ENCODE results near the gene MRPL27.
A peak's percentile ranks its signal among the peaks of the same experiment; 100 is the strongest.

MRPL27 gene

DNA sequence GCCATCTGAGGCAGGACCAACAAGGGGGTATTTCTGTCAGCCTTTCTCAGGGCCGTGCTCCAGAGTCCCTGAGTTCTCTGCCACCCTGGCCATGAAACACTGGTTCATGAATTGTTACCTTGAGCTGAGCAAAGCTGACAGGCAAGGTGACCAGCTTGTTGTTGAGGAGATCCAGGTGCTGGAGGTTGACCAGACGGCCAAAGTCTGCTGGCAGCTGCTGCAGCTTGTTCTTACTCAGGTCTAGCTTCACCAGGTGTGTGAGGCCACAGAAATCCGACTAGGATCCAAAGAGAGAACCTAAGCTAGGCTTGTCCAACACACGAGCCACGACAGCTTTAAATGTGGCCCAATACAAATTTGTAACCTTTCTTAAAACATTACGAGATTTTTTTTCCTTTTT, 19.6 kb upstream of the MRPL27 start:
- in situ Hi-C loops (cut with HindIII; ENCODE audit: low pct_ligation_motif_present, low pct_unique_long_range_greater_than_20kb, low sequenced_read_pairs), result no loop called here
- DNase-seq, result no peak

DNA sequence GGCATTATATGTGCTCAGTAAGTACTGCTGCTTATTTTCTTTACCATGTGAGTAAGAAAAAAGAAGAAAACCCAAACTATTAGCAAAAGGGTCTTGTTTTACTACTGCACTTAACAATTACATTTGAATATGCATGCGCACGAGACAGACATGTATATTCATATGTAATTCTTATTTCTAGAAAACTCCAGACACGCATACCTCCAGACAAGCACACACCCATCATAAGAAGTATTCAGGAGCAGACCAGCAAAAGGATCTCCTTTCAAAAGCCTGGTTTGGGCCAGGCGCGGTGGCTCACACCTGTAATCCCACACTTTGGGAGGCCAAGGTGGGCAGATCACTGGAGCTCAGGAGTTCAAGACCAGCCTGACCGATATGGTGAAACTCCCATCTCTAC, 16.6 kb upstream of the MRPL27 start:
- DNase-seq, result no peak
- in situ Hi-C loops (cut with HindIII; ENCODE audit: low pct_ligation_motif_present, low pct_unique_long_range_greater_than_20kb, low sequenced_read_pairs), result no loop called here

DNA sequence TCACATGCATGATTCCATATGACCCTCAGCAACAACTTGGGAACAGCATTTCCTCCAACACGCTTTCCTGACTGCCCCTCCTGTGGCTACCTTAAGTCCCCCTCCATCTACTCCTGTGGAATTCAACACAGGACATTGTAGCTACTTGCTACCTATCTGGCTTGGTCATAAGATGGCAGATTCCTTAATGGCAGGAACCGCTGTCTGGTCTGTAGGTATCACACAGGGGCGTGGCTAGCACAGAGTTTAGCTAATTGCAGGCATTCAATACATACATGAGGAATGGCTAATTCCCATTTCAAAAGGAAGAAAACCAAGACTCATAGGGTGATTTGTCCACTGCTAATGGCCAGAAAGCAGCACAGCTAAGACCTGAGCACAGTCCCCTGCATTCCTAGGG, 15.7 kb upstream of the MRPL27 start:
- in situ Hi-C loops (cut with HindIII; ENCODE audit: low pct_ligation_motif_present, low pct_unique_long_range_greater_than_20kb, low sequenced_read_pairs), result no loop called here
- no peak for DNase-seq

DNA sequence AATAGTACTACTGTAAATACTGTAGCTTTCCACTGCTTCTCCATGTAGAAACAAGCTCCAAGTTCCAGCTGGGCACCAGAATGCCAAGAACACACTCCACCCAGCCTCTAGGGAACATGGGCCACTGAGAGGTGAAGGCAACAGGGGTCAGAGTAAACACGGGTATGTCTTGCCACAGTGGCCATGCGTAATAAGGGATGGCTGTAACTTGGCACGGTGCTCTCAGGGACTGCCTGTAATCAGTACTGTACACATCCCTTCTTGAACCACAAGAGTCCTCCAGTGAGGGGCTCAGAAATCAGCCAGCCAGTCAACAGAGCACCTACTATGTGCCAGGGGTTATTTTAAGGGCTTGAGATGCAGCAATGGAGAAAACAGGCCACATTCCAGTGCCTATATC, 13.5 kb upstream of the MRPL27 start:
- no peak for DNase-seq
- in situ Hi-C loops (cut with HindIII; ENCODE audit: low pct_ligation_motif_present, low pct_unique_long_range_greater_than_20kb, low sequenced_read_pairs), result no loop called here

DNA sequence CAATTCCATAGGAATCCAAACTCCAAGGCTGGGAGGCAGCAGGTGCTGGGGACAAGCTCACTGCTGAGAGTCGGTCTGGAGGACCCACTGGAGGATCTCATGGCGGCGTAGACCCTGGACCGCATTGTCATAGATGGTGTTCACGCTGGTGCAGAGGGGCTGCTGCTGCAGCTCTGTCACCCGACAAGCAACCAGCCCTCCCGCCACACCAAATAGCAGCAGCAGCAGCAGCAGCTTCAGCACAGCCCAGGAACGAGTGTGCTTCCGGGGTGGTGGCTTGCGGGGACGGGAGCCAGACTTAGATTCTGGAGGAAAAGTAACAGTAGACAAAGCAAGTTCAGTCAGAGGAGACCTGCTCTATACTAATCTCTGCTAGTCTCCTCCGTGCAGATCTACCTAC, 9.9 kb upstream of the MRPL27 start:
- DNase-seq, result no peak
- in situ Hi-C loops (cut with HindIII; ENCODE audit: low pct_ligation_motif_present, low pct_unique_long_range_greater_than_20kb, low sequenced_read_pairs), result no loop called here

DNA sequence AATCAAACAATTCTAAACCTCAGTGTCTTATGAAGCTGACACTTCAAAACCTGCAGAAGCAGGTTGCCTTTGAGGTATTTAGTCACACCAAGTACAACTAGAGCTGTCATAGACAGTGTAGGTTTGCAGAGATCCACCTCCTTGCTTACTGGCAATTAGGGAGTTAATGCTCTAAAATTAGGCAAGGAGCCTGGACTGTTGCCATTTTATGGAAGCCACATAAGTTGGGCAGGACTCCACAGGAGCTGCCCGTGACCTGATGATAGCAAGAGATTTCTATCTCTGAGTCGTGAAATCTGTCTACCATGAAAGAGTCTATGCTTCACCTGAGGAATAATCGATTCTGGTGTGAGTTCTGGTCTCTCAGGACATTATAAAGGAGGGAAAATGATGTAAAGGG, 8.9 kb upstream of the MRPL27 start:
- in situ Hi-C loops (cut with HindIII; ENCODE audit: low pct_ligation_motif_present, low pct_unique_long_range_greater_than_20kb, low sequenced_read_pairs), result no loop called here
- no peak for DNase-seq

DNA sequence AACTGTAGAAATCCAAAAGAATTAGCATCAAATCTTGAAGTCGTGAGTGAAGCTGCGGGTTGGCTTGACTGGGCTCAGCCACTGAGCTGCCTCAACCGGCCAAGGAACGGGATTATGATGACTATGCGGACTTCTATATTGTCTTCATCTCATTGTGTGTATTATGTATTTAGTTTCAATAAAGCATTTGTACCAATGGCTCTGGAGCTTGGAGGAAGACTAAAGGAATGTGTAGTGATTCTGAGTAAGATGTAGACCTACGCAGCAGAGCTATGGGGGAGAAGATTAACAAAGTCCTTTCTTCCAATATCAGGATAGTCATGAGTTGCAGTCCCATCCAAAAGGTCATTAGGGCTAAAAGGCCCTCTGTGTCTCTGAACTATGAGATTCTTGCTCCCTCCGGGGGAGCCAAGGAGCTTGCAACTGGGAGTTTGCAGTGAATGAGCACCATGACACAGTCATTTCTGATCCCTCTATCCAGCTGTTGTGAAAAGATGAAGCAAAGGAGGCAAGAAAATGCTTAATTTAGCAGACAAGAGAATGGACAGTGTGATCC, 8.4 kb upstream of the MRPL27 start:
- no peak for DNase-seq
- in situ Hi-C loops (cut with HindIII; ENCODE audit: low pct_ligation_motif_present, low pct_unique_long_range_greater_than_20kb, low sequenced_read_pairs), result no loop called here

DNA sequence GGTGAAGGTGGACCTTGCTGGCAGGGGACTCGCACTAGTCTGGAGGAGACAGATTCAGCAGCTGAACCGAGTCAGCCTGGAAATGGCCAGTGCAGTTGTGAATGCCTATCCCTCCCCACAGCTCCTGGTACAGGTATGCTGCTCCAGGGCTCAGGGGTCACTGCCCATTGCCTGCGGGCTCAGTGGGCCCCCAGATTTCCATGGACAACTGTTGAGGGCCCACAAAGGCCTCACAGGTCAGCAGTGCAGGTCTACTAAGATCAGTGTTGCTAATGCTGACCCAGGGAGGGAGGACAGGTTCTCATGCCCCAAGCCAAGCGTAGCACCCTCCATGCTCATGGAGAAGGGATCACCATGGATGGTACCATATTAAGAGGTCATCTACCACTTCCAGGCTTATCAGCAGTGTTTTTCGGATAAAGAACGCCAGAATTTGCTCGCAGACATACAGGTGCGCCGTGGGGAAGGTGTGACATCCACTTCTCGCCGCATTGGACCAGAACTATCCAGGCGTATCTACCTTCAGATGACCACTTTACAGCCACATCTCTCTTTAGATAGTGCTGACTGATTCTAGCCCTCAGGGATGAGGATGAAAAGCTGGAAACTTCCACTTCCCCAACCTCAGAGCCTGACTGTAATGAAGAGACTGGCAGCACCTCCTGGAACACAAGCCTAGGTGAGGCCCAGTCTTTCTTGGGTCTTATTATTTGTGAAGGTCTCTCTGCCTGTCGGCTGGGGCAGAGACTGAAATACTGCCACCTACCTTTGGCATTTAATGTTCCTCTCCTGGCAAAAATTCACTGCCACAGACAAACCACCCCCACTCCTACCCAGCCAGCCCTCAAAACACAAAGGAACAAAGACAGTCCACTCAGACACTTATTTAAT, 7.6 kb upstream of the MRPL27 start:
- DNase-seq, result no peak
- in situ Hi-C loops (cut with HindIII; ENCODE audit: low pct_ligation_motif_present, low pct_unique_long_range_greater_than_20kb, low sequenced_read_pairs), result no loop called here

DNA sequence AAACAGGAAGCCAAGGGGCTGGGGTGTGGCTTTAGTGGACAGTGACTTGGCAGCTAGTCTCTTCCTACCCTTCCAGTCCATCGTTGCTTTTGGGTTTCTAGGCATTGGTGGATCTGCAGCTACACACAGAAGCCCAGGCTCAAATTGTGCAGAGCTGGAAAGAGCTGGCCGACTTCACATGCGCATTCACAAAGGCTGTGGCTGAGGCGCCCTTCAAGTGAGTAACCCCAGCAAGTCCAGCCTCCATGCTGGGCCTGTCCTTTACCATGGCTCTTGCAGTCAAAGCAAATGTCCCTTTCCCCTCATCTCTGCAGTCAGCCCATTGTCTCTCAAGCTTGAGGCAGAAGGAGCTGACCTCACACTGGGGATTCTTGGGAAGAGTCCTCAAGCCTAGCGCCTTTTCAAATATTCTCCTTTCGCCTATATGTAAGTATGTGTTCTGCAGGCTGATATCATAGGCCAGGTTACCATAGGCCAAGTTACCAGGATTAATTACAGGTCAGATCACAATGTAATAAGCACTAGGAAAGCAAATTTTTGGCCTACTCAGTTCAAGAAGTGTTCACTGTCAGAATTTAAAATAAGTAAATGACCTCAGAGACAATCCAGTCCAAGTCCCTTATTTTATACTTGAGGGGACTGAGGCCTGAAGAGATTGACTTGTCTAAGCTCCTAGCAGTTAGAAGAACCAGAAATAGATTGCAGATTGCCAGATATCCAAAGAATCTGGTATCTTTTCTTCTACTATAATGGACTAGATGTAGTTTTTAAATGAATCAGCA, 6.6 kb upstream of the MRPL27 start:
- no peak for DNase-seq
- in situ Hi-C loops (cut with HindIII; ENCODE audit: low pct_ligation_motif_present, low pct_unique_long_range_greater_than_20kb, low sequenced_read_pairs), result no loop called here

DNA sequence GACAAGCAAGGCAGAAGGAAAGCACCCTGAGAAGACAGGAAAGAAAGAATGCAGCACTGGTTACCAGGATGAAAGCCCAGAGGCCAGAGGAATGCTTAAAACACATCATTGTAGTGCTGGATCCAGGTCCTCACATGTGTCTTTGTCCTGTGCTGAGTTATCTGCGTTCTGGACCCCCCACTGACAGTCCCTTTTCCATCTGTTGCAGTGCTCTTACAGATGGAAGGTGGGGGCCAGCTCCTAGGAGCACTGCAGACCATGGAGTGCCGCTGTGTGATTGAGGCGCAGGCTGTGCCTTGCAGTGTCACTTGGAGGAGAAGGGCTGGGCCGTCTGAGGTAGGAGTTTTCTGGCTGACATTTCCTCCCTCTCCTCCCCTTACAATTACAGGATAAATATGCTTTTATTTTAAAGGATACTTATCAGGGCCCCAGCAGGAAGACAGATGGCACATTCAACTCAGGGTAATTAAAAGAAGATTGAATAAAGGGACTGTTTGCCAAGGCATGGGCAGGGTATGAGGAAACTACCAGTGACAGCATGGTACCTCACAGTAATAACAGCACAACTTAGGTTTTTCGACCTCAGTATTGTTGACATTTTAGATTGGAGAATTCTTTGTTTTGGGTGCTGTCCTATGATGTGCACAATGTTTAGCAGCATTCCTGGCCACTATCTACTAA, 3.0 kb upstream of the MRPL27 start:
- in situ Hi-C loops (cut with HindIII; ENCODE audit: low pct_ligation_motif_present, low pct_unique_long_range_greater_than_20kb, low sequenced_read_pairs), result no loop called here
- no peak for DNase-seq

DNA sequence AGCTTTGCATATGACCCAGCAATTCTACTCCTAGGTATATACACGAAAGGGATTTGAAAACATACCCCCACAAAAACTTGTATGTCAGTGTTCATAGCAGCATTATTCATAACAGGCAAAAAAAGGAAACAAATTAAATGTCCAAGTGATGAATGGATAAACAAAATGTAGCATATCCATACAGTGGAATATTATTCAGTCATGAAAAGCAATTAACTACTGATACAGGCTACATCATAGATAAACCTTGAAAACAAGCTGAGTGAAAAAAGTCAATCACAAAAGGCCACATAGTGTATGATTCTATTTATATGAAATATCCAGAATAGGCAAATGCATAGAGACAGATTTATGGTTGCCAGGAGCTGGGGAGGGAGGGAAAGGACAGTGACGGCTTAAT, 721 bp upstream of the MRPL27 start:
- in situ Hi-C loops (cut with HindIII; ENCODE audit: low pct_ligation_motif_present, low pct_unique_long_range_greater_than_20kb, low sequenced_read_pairs), result no loop called here

DNA sequence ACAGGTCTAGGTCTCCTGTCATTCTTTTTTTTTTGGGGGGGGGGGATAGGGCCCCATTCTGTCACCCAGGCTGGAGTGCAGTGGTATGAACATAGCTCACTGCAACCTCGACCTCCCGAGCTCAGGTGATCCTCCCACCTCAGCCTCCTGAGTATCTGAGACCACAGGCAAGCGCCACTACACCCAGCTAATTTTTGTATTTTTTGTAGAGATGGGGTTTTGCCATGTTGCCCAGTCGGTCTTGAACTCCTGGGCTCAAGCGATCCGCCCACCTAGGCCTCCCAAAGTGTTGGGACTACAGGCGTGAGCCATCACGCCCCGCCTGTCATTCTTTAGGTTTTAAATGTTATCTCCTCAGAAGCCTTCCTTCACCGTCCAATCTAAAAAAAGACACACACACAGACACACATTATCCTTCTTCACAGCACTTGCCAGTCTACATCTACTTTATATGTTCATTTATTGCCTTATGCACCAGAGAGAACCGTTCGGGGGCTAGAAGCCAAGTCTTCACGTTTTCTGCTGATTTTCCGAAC, 694 bp downstream of the MRPL27 start:
- in situ Hi-C loops (cut with HindIII; ENCODE audit: low pct_ligation_motif_present, low pct_unique_long_range_greater_than_20kb, low sequenced_read_pairs), result no loop called here
- DNase-seq, result no peak

More for the DNA sequence above, 721 bp upstream of the MRPL27 start:
- DNase-seq, result no peak

DNA sequence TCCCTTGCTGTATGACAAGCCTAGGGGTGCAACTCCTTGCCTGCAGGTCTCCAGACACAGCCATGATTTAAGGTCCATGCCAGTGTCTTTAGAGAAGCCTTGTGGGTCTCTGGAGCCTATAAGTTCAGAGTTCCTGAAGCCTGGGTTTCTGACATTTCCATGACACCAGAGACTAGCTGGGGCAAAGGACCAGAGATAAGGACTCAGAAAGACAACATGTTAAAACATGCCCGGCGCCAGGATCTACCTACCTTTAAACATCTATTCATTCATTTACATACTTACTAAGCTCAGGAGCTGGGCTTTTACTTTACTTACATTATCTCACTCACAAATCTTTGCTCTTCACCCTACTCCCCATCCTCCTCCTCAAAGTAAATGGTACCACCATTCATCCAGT, 1.5 kb downstream of the MRPL27 start:
- DNase-seq, result no peak
- in situ Hi-C loops (cut with HindIII; ENCODE audit: low pct_ligation_motif_present, low pct_unique_long_range_greater_than_20kb, low sequenced_read_pairs), result no loop called here

DNA sequence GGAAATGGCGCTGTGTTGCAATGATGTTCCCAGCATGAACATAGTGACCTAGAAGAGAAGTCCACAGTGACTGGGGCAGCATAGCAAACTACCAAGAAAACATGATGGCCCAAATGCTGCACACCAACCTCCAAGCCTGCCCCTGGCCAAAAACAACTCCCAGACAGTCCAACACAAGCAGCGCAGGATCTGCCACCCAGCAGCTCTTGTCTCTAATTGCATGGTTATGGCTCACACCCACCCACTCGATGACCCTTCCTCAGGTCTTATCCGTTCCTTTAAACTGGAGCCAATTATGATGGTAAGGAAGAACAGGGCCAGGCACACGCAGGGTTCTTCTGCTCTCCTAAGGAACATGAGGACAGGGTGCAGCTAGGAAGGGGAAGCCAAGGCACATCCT, 2.9 kb downstream of the MRPL27 start:
- in situ Hi-C loops (cut with HindIII; ENCODE audit: low pct_ligation_motif_present, low pct_unique_long_range_greater_than_20kb, low sequenced_read_pairs), result no loop called here
- DNase-seq, result no peak

DNA sequence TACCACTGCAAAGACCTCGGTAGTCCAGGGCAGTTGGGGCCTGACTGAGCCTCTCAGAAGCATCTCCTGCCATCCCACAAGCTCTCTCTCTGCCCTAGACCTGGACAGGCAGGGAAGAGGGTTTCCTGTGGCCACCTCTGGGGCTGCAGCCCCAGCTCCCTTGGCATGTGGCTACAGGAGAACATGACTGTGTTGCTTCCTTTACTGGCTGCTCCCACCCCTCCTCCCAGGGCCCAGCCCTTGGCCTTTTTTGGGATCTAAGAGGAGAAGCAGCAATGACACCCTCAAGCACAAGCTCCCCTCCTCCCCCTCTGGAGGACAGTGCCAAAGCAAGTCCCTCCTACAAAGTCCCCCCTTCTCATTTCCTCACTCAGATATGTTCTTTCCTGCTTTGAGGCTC, 5.6 kb downstream of the MRPL27 start:
- in situ Hi-C loops (cut with HindIII; ENCODE audit: low pct_ligation_motif_present, low pct_unique_long_range_greater_than_20kb, low sequenced_read_pairs), result no loop called here
- no peak for DNase-seq

DNA sequence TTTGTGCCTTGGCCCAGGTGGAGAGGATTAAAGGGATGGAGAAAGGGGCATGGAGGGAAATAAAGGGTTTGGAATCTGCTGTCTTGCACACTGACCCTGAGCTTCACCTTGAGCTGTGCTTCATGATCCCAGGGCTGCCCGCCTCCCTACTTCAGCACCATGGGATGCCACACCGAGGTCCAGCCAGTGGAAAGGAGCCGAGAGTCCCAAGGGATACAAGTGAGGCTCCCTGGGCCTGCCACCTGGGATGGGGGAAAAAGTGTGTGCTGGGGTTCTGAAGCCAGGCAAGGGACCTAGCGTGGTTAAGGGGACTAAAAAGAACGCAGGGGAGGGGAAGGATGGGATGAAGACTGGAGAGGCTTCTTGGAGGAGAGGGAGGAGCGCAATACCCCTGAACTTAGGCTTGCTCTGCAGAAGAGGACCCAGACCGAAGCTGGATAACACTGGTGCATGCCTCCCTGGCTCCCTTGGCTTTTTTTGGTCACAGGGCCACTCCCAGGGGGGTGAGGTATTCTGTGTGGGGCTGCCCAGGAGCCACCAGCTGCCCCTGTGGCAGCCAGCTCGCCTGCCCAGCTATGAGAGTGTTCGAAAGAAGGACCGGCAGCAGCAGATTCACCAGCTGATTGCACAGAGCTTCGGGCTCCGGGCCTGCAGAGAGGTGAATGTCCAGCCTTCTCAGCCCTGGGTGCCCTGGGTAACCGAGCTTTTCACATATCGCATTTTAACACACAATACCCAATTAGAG, 7.2 kb downstream of the MRPL27 start:
- no peak for DNase-seq
- in situ Hi-C loops (cut with HindIII; ENCODE audit: low pct_ligation_motif_present, low pct_unique_long_range_greater_than_20kb, low sequenced_read_pairs), result no loop called here

DNA sequence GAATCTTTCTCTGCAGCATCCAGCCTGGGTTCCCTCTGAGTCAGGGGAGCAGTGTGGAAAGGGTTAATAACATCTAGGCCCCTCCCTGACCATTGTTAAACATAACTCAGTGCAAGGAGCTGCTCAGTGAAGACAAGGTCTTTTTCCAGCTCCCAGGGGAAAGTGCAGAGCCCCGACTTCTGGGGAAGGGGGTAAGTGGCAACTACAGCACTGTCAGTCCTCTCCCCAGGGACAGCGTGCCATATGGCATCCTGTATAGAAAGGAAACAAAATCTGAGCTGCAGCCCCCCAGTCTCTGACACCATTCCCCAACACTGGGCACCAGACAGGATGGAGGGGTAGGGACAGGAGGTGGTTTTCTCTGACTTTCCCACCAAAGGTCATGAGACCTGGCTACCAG, 7.8 kb downstream of the MRPL27 start:
- in situ Hi-C loops (cut with HindIII; ENCODE audit: low pct_ligation_motif_present, low pct_unique_long_range_greater_than_20kb, low sequenced_read_pairs), result no loop called here
- no peak for DNase-seq

DNA sequence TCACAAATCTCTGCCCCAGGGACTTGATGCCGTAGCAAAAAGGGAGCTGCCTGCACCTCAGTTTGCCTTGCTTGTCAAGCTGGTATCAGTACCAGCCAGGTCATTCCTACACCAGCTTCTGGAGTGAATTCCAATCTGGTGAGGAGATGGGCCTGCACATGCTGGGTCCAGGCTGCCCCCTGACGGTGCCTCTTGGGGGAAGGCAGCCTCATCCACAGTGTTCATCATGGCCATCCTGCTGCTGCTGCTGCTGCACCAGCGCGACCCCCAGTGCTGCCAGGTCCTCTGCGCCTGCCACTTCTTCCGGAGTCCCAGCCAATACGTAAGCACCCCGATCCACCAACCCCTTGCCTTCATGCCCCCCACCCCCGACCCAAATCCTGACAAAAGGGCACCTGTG, 8.3 kb downstream of the MRPL27 start:
- peak; percentile 53 for DNase-seq
- in situ Hi-C loops (cut with HindIII; ENCODE audit: low pct_ligation_motif_present, low pct_unique_long_range_greater_than_20kb, low sequenced_read_pairs), result no loop called here
